Colonic mucosa (tissue), 4 donors: ENCODE data around the gene STRA6. TPM values are rescaled to one million over a fixed set of nuclear protein-coding genes. Genes with fewer than 3 reads are reported as not detected.

Source experiments
- DNase-seq: peaks from one replicate; pipeline ENCODE4 v3.0.0-alpha.2; 2020
- H3K27ac ChIP-seq: fragments of 200-600 bp; one replicate; pipeline ENCODE4 v1.8.0; 2021
- H3K27me3 ChIP-seq: fragments of 200-600 bp; one replicate; pipeline ENCODE4 v1.8.0; 2021
- H3K36me3 ChIP-seq: fragments of 200-600 bp; one replicate; pipeline ENCODE4 v1.8.0; 2021
- H3K4me1 ChIP-seq: fragments of 200-600 bp; one replicate; pipeline ENCODE4 v1.8.0; 2021; ENCODE audit warnings: mild to moderate bottlenecking
- H3K4me3 ChIP-seq: fragments of 200-600 bp; one replicate; pipeline ENCODE4 v1.8.0; 2021
- H3K9ac ChIP-seq, 2 donors: one replicate each; pipeline ENCODE4 v1.7.0; 2013; ENCODE audit warnings: control low read depth in 2 of 2, low read depth in 2 of 2, low read length in 2 of 2
- H3K9me3 ChIP-seq: fragments of 200-600 bp; one replicate; pipeline ENCODE4 v1.8.0; 2021
- intact Hi-C: fragments of 100-400 bp; cut with DNase I; formaldehyde crosslinking; loops from one replicate; pipeline ENCODE4 v1.14.1; 2022
- total RNA-seq, 2 donors: library from RNA; stranded (reverse); fragmentation: NEBNext Ultra II Directional in 1 of 2; extraction: Animal tissue kit (Norgen Biotek cat#: 25700) in 1 of 2; gene quantifications; one replicate each; pipeline ENCODE4 v1.2.1, GENCODE V29; 2021
- TF ChIP-seq, protein P1 (sequence below): fragments of 200-600 bp; IDR thresholded peaks from one replicate; pipeline ENCODE4 v1.8.0; 2022; ENCODE audit warnings: antibody characterized with exemption, mild to moderate bottlenecking
- donor health status: healthy.
- donor health status: DM: no; HTN: no; CAD: no.
- donor health status: DM: no; HTN: no; CAD: no.

STRA6 gene
- total RNA-seq, 2 donors from 2014 or later = not detected

- intact Hi-C loops = no loop called here
- no peaks in the 10 kb centered on the region for H3K27me3 ChIP-seq
- DNase-seq = no peak
- no peak overlapping the region for H3K4me3 ChIP-seq
- no peaks in the 10 kb centered on the region for H3K4me1 ChIP-seq
- H3K27ac ChIP-seq = no peak overlapping the region
- H3K9ac ChIP-seq = no peak overlapping the region
- TF ChIP-seq, protein P1, sequence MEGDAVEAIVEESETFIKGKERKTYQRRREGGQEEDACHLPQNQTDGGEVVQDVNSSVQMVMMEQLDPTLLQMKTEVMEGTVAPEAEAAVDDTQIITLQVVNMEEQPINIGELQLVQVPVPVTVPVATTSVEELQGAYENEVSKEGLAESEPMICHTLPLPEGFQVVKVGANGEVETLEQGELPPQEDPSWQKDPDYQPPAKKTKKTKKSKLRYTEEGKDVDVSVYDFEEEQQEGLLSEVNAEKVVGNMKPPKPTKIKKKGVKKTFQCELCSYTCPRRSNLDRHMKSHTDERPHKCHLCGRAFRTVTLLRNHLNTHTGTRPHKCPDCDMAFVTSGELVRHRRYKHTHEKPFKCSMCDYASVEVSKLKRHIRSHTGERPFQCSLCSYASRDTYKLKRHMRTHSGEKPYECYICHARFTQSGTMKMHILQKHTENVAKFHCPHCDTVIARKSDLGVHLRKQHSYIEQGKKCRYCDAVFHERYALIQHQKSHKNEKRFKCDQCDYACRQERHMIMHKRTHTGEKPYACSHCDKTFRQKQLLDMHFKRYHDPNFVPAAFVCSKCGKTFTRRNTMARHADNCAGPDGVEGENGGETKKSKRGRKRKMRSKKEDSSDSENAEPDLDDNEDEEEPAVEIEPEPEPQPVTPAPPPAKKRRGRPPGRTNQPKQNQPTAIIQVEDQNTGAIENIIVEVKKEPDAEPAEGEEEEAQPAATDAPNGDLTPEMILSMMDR = no peak
- no peaks in the 10 kb centered on the region for H3K9me3 ChIP-seq
- no peaks in the 10 kb centered on the region for H3K36me3 ChIP-seq
These were observed 1.4 kb upstream of the STRA6 start for GRCh38 chr15:74203914-74204431.

DNA sequence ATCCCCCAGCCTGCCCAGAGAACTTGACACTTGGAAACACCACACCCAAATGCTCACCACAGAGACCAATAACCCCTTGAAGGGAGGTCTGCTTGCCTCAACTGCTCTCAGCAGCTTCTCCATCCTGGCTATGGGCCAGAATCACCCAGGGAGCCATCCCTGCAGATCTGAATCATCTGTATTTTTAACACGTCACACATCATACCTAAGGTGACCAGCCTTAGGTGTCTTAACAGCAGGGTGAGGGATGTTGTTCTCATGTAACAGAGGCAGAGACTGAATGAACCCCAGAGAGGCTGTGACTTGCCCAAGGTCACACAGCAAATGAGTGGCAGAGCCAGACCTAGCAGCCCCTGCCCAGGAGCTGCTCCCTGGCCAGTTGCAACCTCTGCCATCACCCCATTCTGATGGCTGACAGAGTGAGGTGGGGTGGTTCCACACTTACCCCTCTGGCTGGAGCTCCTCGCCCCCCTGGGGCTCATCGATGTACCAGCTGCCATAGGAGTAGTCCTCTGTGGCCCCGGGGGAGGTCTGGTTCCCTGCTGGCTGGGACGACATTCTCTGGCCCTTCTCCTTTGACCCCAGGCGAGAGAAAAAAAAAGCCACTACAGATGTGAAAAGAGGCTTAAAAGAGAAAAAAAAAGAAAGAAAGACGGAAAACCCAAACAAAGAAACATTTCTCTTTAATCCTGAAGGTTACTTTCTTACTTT, 722 bp downstream of the STRA6 start:
- H3K4me3 ChIP-seq = no peak overlapping the region
- H3K36me3 ChIP-seq = no peaks in the 10 kb centered on the region
- no peak for DNase-seq
- TF ChIP-seq, protein P1 = no peak
- H3K9ac ChIP-seq = no peak overlapping the region
- H3K27ac ChIP-seq = no peak overlapping the region
- no peaks in the 10 kb centered on the region for H3K4me1 ChIP-seq
- H3K27me3 ChIP-seq = no peaks in the 10 kb centered on the region
- no peaks in the 10 kb centered on the region for H3K9me3 ChIP-seq
- intact Hi-C loops = no loop called here

DNA sequence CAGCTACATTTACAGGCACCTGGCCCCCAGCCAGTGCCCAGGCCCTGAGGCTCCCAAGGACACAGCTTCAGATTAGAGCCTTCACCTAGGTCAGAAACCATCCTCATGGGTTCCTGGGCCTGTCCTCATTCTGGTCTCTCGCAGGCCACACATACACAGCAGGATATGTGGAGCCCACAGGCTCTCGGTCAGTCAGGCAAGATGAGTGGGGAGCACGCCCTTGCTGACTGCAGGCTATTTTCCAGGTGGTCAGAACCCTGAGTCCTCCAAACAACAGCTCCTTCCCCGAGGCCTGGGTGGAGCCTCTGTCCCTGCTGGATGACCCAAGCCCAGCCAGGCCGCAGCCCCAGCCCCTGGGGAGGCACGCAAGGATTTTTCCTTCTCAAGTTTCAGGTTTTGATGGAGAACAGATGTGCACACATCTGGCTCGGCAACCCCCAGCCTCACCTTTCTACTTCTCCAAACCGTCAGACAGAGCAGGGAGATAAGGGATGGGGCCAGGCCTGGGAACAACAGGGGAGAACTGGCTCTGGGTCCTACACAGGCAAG, 1.6 kb downstream of the STRA6 start:
- H3K4me1 ChIP-seq = peaks cover 4% of the 10 kb centered on the region
- H3K36me3 ChIP-seq = no peaks in the 10 kb centered on the region
- H3K27me3 ChIP-seq = no peaks in the 10 kb centered on the region
- H3K9ac ChIP-seq = no peak overlapping the region
- no peak for DNase-seq
- no peaks in the 10 kb centered on the region for H3K9me3 ChIP-seq
- TF ChIP-seq, protein P1 = no peak
- no peak overlapping the region for H3K4me3 ChIP-seq
- H3K27ac ChIP-seq = no peak overlapping the region
- intact Hi-C loops = no loop called here

DNA sequence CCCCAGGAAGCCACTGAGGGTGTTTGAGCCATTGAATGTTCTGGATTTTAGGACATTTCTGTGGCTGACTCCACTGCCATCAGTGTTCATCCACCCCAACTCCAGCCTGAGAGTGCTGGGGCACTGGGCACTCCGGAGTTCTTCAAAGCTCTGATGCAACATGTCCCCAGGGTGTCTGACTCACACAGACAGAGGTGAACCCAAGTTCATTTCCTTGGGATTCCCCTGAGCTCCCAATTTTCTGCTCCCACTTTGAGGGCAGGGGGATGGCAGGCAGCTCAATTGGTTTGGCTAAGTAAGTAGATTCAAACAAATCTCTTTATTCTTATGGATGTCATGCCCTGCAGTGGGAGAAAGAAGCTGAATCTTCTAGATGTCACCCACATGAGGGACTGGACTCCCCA, 2.2 kb downstream of the STRA6 start:
- H3K36me3 ChIP-seq = no peaks in the 10 kb centered on the region
- DNase-seq = no peak
- peaks cover 4% of the 10 kb centered on the region for H3K4me1 ChIP-seq

DNA sequence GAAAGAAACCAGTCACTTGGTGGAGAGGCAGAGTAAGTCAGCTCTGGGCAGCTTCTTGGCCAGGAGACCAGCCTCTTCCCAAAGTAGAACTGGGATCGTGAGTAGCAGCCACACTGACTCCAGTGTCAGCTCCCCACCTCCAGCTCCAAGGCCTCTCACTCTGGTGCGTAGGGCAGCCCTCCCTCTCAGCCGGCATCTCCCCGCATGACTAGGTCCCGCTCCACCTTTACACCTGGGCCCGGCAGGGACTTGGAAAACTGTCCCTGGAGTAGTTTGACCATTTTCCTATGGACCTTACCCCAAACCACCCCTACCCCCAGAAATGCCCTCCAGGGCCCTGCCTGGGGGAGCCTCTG, 3.3 kb downstream of the STRA6 start:
- TF ChIP-seq, protein P1 = no peak
- intact Hi-C loops = no loop called here
- Histone ChIP-seq H3K4me1 (peaks cover 4% of the 10 kb centered on the region), H3K4me3 (no peak overlapping the region), H3K27ac (no peak overlapping the region), H3K27me3 (no peaks in the 10 kb centered on the region), H3K36me3 (no peaks in the 10 kb centered on the region), H3K9ac (no peak overlapping the region), H3K9me3 (no peaks in the 10 kb centered on the region)
- no peak for DNase-seq

More for the DNA sequence above, 2.2 kb downstream of the STRA6 start:
- no peaks in the 10 kb centered on the region for H3K27me3 ChIP-seq
- H3K4me3 ChIP-seq = no peak overlapping the region
- intact Hi-C loops = no loop called here
- H3K9ac ChIP-seq = no peak overlapping the region
- no peak overlapping the region for H3K27ac ChIP-seq
- TF ChIP-seq, protein P1 = no peak
- no peaks in the 10 kb centered on the region for H3K9me3 ChIP-seq
